Measurements from ENCODE around the gene CXorf66. TPM values are rescaled to one million over a fixed set of nuclear protein-coding genes. Genes with fewer than 3 reads are reported as not detected.
A peak's percentile ranks its signal among the peaks of the same experiment; 100 is the strongest.

CXorf66 gene
- total and polyA plus RNA-seq, 9 of the 15 experiments (the other 6 are each of a cell fraction or from before 2014, with no cell fraction given): not detected

DNA sequence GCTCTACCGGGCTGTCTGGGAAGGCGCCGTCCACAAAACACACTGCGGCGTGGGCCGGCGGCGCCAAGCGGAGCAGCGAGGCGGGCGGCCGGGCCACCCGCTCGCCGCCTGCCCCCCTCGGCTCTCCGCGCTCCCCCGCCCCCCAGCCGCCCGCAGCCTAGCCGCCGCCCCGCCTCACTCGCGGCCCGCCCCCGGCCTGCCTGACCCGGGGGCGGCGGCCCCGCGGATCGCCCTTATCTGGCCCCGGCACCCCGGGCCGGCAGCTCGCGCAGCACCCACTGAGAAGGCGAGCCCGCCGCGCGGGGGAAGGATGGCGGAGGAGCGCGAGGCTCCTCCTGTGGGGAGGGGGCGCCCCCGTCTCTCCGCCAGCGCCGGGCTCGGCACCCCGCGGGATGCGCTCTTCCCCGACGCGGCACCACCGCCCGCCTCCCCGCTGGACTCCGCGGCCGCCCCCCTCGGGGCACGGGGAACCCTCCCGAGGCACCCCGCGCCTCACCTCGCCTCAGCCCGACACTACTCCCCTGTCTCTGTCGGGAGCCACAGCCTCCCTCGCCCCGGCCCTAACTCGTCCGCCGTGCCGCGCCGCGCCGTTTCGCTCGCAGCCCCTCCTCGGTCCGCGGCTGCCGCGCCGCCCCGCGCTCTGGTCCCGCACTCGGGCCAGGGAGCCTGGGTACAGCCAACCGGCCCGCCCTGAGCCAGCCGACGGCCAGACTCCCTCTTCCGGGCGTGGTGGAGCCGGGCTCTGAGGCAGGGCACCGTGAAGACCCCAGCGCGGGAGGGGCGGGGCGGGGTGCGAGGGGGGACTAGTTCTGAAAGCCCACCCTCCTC is 33.0 kb downstream of the CXorf66 start (continued):
- TF ChIP-seq RBBP5 (IDR thresholded peaks at IDR 0.05; ENCODE audit: borderline replicate concordance, insufficient read depth, low read length, poor library complexity, severe bottlenecking) (peak; percentile 41), SIRT6 (IDR thresholded peaks at IDR 0.05; ENCODE audit: low read depth, low read length) (no peak), MAFF (IDR thresholded peaks at IDR 0.05; ENCODE audit: low read length) (no peak), EP400 (IDR thresholded peaks at IDR 0.05) (no peak), ZNF197 (CRISPR knock-in tag; IDR thresholded peaks at IDR 0.05; ENCODE audit: low read depth) (no peak), NRF1 (conservative IDR thresholded peaks at IDR 0.05 in 1 of 2, IDR thresholded peaks at IDR 0.05 in 1 of 2) (no peak), BACH1 (tag; IDR thresholded peaks at IDR 0.05) (no peak), CHD1 (IDR thresholded peaks at IDR 0.05; ENCODE audit: low read length) (no peak), ADNP (tag; IDR thresholded peaks at IDR 0.05) (no peak), HDAC1 (IDR thresholded peaks at IDR 0.05) (no peak), ZFPM2 (CRISPR knock-in tag; IDR thresholded peaks at IDR 0.05) (no peak), KLF16 (IDR thresholded peaks at IDR 0.05) (no peak), RB1 (IDR thresholded peaks at IDR 0.05; ENCODE audit: low read depth) (no peak; the same call in 1 of the 2 replicates), ZNF384 (IDR thresholded peaks at IDR 0.05; ENCODE audit: low read depth, low read length) (no peak), EGR1 (conservative IDR thresholded peaks at IDR 0.05) (peak; percentile 49), ZFX (CRISPR knock-in tag; IDR thresholded peaks at IDR 0.05) (peak; percentile 70), SLC30A9 (CRISPR knock-in tag; IDR thresholded peaks at IDR 0.05) (no peak), TEAD1 (CRISPR knock-in tag; IDR thresholded peaks at IDR 0.05) (peak in 1 of 2 experiments; percentile 44; a peak in 1 of 4 replicates), GATAD2B (IDR thresholded peaks at IDR 0.05; ENCODE audit: borderline replicate concordance) (peak; percentile 81; the same call in 1 of the 2 replicates), POLR2A (conservative IDR thresholded peaks at IDR 0.05) (peak; percentile 54; the same call in 1 of the 2 replicates)
- TF ChIP-seq, protein P1, sequence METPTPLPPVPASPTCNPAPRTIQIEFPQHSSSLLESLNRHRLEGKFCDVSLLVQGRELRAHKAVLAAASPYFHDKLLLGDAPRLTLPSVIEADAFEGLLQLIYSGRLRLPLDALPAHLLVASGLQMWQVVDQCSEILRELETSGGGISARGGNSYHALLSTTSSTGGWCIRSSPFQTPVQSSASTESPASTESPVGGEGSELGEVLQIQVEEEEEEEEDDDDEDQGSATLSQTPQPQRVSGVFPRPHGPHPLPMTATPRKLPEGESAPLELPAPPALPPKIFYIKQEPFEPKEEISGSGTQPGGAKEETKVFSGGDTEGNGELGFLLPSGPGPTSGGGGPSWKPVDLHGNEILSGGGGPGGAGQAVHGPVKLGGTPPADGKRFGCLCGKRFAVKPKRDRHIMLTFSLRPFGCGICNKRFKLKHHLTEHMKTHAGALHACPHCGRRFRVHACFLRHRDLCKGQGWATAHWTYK (CRISPR knock-in tag; IDR thresholded peaks at IDR 0.05): peak; percentile 44; the same call in 1 of the 2 replicates
- TF ChIP-seq, protein P2, sequence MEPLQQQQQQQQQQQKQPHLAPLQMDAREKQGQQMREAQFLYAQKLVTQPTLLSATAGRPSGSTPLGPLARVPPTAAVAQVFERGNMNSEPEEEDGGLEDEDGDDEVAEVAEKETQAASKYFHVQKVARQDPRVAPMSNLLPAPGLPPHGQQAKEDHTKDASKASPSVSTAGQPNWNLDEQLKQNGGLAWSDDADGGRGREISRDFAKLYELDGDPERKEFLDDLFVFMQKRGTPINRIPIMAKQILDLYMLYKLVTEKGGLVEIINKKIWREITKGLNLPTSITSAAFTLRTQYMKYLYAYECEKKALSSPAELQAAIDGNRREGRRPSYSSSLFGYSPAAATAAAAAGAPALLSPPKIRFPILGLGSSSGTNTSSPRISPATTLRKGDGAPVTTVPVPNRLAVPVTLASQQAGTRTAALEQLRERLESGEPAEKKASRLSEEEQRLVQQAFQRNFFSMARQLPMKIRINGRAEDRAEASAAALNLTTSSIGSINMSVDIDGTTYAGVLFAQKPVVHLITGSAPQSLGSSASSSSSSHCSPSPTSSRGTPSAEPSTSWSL (CRISPR knock-in tag; IDR thresholded peaks at IDR 0.05; ENCODE audit: borderline replicate concordance): no peak
- TF ChIP-seq, protein P3, sequence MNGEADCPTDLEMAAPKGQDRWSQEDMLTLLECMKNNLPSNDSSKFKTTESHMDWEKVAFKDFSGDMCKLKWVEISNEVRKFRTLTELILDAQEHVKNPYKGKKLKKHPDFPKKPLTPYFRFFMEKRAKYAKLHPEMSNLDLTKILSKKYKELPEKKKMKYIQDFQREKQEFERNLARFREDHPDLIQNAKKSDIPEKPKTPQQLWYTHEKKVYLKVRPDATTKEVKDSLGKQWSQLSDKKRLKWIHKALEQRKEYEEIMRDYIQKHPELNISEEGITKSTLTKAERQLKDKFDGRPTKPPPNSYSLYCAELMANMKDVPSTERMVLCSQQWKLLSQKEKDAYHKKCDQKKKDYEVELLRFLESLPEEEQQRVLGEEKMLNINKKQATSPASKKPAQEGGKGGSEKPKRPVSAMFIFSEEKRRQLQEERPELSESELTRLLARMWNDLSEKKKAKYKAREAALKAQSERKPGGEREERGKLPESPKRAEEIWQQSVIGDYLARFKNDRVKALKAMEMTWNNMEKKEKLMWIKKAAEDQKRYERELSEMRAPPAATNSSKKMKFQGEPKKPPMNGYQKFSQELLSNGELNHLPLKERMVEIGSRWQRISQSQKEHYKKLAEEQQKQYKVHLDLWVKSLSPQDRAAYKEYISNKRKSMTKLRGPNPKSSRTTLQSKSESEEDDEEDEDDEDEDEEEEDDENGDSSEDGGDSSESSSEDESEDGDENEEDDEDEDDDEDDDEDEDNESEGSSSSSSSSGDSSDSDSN (IDR thresholded peaks at IDR 0.05; ENCODE audit: borderline replicate concordance in 1 of 2, low read depth in 2 of 2, low read length in 2 of 2): peak in 1 of 2 experiments; percentile 78; a peak in 2 of 4 replicates
- TF ChIP-seq, protein P4, sequence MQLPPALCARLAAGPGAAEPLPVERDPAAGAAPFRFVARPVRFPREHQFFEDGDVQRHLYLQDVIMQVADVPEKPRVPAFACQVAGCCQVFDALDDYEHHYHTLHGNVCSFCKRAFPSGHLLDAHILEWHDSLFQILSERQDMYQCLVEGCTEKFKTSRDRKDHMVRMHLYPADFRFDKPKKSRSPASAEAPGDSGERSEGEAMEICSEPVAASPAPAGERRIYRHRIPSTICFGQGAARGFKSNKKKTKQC (CRISPR knock-in tag; IDR thresholded peaks at IDR 0.05): peak; percentile 51; the same call in 1 of the 2 replicates

All from K562 (cell line).